Ascending aorta (tissue), 2 donors: ENCODE measurements around the gene P3H2. TPM values are rescaled to one million over a fixed set of nuclear protein-coding genes. Genes with fewer than 3 reads are reported as not detected.

ENCODE experiments used
- DNase-seq, 2 donors: peaks; one replicate each; pipeline ENCODE4 v3.0.0-alpha.2; 2019; ENCODE audit warnings: low spot score in 2 of 2
- H3K27ac ChIP-seq, 2 donors: fragments of 200-600 bp; sonication (generic); one replicate each; pipeline ENCODE4 v1.5.1; 2016 to 2017; ENCODE audit warnings: mild to moderate bottlenecking in 1 of 2
- H3K27me3 ChIP-seq: fragments of 200-600 bp; sonication (generic); one replicate; pipeline ENCODE4 v1.5.1; 2017
- H3K36me3 ChIP-seq, 2 donors: fragments of 200-600 bp; sonication (generic); one replicate each; pipeline ENCODE4 v1.5.1; 2016
- H3K4me1 ChIP-seq, 2 donors: fragments of 200-600 bp; sonication (generic); one replicate each; pipeline ENCODE4 v1.5.1; 2016 to 2017; ENCODE audit warnings: mild to moderate bottlenecking in 1 of 2
- H3K4me3 ChIP-seq, 2 donors: fragments of 200-600 bp; sonication (generic); one replicate each; pipeline ENCODE4 v1.5.1; 2016 to 2017; ENCODE audit warnings: mild to moderate bottlenecking in 1 of 2
- H3K9me3 ChIP-seq, 2 donors: fragments of 200-600 bp; sonication (generic); one replicate each; pipeline ENCODE4 v1.5.1; 2016
- intact Hi-C: fragments of 100-400 bp; cut with DNase I; formaldehyde crosslinking; loops from one replicate; pipeline ENCODE4 v1.15.1; 2023
- total RNA-seq: library from RNA; depleted of rRNA; stranded (reverse); fragments of >200 nt; gene quantifications from one replicate; pipeline ENCODE4 v1.1.0, GENCODE V29; 2016
- TF ChIP-seq, protein P1 (sequence below), 3 experiments: fragments of 200-600 bp in 2 of 3; fragments of 450-650 bp in 1 of 3; sonication (generic) in 2 of 3; IDR thresholded peaks; one replicate each; pipeline ENCODE4 v1.5.1; 2016 to 2019; ENCODE audit warnings: antibody characterized with exemption in 3 of 3, mild to moderate bottlenecking in 1 of 3, moderate library complexity in 1 of 3

P3H2 gene
- total RNA-seq, 1 donor from 2014 or later: 15.6 TPM

DNA sequence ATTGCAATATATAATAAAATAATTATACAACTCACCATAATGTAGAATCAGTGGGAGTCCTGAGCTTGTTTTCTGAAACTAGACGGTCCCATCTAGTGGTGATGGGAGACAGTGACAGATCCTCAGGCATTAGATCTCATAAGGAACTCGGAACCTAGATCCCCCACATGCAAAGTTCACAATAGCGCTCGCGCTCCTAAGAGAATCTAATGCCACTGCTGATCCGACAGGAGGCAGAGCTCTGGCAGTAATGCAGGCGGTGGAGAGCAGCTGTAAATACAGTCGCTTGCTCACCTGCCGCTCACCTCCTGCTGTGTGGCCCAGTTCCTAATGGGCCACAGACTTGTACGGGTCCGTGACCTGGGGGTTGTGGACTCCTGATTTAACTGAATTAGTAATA, 87.8 kb downstream of the P3H2 start:
- Histone ChIP-seq H3K9me3 (no peaks in the 10 kb centered on the region), H3K27ac (no peak overlapping the region), H3K36me3 (no peaks in the 10 kb centered on the region), H3K4me3 (no peak overlapping the region), H3K27me3 (no peaks in the 10 kb centered on the region), H3K4me1 (no peaks in the 10 kb centered on the region)
- intact Hi-C loops: no loop called here
- TF ChIP-seq, protein P1, sequence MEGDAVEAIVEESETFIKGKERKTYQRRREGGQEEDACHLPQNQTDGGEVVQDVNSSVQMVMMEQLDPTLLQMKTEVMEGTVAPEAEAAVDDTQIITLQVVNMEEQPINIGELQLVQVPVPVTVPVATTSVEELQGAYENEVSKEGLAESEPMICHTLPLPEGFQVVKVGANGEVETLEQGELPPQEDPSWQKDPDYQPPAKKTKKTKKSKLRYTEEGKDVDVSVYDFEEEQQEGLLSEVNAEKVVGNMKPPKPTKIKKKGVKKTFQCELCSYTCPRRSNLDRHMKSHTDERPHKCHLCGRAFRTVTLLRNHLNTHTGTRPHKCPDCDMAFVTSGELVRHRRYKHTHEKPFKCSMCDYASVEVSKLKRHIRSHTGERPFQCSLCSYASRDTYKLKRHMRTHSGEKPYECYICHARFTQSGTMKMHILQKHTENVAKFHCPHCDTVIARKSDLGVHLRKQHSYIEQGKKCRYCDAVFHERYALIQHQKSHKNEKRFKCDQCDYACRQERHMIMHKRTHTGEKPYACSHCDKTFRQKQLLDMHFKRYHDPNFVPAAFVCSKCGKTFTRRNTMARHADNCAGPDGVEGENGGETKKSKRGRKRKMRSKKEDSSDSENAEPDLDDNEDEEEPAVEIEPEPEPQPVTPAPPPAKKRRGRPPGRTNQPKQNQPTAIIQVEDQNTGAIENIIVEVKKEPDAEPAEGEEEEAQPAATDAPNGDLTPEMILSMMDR (IDR thresholded peaks at IDR 0.05): no peak
- DNase-seq: no peak

DNA sequence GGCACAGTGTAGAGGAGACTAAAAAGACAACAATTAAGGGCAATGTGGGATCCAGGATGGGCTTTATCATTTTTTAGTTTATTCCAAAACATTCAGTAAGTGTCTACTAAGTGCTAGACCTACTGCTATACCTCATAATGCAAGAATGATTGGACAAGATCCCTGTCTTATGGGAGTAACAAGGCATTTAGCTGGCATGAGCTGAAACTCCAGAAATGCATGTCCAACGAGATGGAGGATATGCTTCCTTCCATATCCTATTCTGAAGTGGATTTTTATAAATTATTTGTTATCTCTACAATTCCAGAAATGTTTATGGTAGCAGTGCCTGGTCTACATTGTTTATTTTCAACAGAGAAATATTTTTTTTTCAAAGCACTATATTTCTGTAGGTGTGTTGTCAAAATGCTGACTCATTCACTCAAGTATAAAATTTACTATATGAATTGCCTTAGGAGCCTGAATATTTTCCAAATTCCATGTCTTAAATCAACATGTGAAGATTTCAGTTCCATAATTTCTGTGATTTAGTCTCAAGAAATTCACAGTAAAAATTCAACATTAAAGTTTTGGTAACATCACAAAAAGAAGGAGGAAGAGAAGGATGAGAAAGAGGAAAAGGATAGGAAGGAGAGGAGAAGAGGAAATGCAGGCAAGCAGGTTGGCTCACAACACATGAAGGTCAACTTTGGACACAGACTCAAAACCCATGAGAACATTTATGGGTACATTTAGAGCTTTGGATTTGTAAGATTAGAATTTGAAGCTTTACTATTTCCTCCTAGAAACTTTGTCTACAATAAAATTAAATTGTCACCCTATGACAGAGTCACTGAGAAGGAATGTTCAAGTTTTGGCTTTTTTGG, 88.6 kb downstream of the P3H2 start:
- intact Hi-C loops: no loop called here
- no peaks in the 10 kb centered on the region for H3K27me3 ChIP-seq
- peak overlapping the region in 1 of 2 donors; percentile 41 for H3K27ac ChIP-seq

DNA sequence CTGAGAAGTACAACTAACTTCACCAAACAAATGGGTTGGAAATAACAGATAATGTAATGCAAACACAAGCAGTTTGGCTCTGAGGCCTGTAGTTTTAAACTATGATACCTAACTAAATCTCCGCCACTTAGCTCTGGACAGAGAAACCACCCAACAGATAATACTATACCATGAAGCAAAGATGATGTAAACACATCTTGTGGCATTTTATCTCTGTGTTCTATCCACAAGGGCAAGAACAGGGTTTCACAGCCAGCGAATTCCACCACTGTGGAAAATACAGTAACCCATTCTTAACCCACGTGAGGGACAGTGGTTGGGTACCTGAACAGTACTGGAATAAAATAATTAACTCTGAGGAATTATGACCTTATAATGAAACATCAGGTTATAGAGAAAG, 93.6 kb downstream of the P3H2 start:
- H3K9me3 ChIP-seq: no peaks in the 10 kb centered on the region
- H3K4me1 ChIP-seq: no peaks in the 10 kb centered on the region
- no peak for DNase-seq
- intact Hi-C loops: no loop called here
- no peak overlapping the region for H3K4me3 ChIP-seq
- no peaks in the 10 kb centered on the region for H3K36me3 ChIP-seq
- no peaks in the 10 kb centered on the region for H3K27me3 ChIP-seq
- no peak overlapping the region for H3K27ac ChIP-seq
- TF ChIP-seq, protein P1 (IDR thresholded peaks at IDR 0.05): no peak

More for the DNA sequence above, 88.6 kb downstream of the P3H2 start:
- DNase-seq: no peak
- TF ChIP-seq, protein P1 (IDR thresholded peaks at IDR 0.05): no peak
- Histone ChIP-seq H3K9me3 (no peaks in the 10 kb centered on the region), H3K4me3 (no peak overlapping the region), H3K36me3 (no peaks in the 10 kb centered on the region), H3K4me1 (no peaks in the 10 kb centered on the region)

DNA sequence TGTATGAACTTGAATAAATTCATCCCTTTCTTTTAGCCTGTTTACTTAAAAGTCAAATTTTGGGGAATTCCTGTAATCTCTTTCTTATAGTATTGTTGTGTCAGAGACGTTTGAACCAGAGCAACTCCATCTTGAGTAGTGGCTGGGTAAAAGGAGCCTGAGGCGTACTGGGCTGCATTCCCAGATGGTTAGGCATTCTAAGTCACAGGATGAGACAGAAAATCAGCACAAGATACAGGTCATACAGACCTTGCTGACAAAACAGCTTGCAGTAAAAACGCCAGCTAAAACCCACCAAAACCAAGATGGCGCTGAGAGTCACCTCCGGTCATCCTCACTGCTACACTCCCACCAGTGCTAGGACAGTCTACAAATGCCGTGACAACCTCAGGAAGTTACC, 94.5 kb downstream of the P3H2 start:
- Histone ChIP-seq H3K4me1 (no peaks in the 10 kb centered on the region), H3K27me3 (no peaks in the 10 kb centered on the region), H3K9me3 (no peaks in the 10 kb centered on the region), H3K4me3 (no peak overlapping the region), H3K36me3 (no peaks in the 10 kb centered on the region), H3K27ac (no peak overlapping the region)
- DNase-seq: no peak
- intact Hi-C loops: no loop called here
- TF ChIP-seq, protein P1 (IDR thresholded peaks at IDR 0.05): no peak

DNA sequence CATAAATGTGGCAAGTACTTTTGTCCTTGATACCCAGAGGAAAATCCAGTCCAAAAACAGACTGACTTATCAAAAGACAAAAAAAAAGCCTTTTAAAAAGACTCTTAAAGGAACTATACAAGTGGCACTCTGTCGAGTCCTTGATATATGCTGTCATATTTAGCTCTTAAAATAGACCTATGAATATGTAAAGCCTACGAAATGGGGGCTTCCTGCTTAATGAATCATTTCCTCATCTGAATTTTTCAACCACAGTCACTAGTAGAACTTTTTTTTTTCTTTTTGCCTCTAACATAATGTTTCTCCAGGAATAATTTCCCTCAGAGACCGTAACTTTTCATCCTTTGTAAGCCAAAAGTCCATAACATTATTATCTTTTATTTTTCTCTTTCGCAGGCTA, 95.8 kb downstream of the P3H2 start:
- H3K27ac ChIP-seq: no peak overlapping the region
- no peaks in the 10 kb centered on the region for H3K9me3 ChIP-seq
- intact Hi-C loops: loop anchor here (5.0 kb wide), 1 partner anchor 37 kb away; no protein-coding TSS in a partner anchor
- H3K4me1 ChIP-seq: no peaks in the 10 kb centered on the region
- H3K4me3 ChIP-seq: no peak overlapping the region
- DNase-seq: no peak
- no peaks in the 10 kb centered on the region for H3K36me3 ChIP-seq
- H3K27me3 ChIP-seq: no peaks in the 10 kb centered on the region
- TF ChIP-seq, protein P1 (IDR thresholded peaks at IDR 0.05): no peak
